K562 (cell line): ENCODE results near the gene UVRAG. TPM values are rescaled to one million over a fixed set of nuclear protein-coding genes. Genes with fewer than 3 reads are reported as not detected.

Experiments
- ATAC-seq: fragments of 200-7000 bp; cut with Tn5 transposase; 3 replicates; pipeline ENCODE4 v1.9.1; 2020; ENCODE audit warnings: moderate library complexity
- BruUV-seq: library from RNA; stranded (reverse); fragments of 400-500 nt; replicated peaks from 2 replicates; lab custom pipeline; 2021; lab: Mats Ljungman, UMichigan
- CTCF ChIA-PET: fragments of 300-600 bp; formaldehyde crosslinking; extraction: SDS; loops from one replicate; lab custom pipeline; 2021; ENCODE audit warnings: low intra/inter-chr PET ratio; lab: Yijun Ruan, JAX
- POLR2A ChIA-PET: fragments of 300-600, 350-650 bp; sonication (Branson Sonifier 250); formaldehyde crosslinking; extraction: SDS; loops from one replicate; lab custom pipeline; 2021; ENCODE audit warnings: antibody characterized with exemption, inconsistent platforms; lab: Yijun Ruan, JAX
- DNase-seq, 4 experiments: peaks; one replicate each; pipeline versions ENCODE4 v3.0.0 to v3.0.0-alpha.2; 2011 to 2018; ENCODE audit warnings: low spot score in 3 of 4, mixed read lengths in 3 of 4; ENCODE audit errors: extremely low read depth in 1 of 4
- FAIRE-seq: peaks from 2 replicates; lab custom pipeline; 2011; peaks lifted over from hg19 to GRCh38; lab: Jason Lieb, UNC
- H2AFZ ChIP-seq: 2 replicates; pipeline ENCODE4 v1.6.0; 2011; ENCODE audit warnings: low read depth, low read length, control low read depth, inconsistent platforms
- H3K27ac ChIP-seq: fragments of 200-600 bp; 3 replicates; pipeline ENCODE4 v1.8.0; 2011; ENCODE audit warnings: low read depth, mild to moderate bottlenecking, control low read depth, inconsistent platforms, low read length, moderate library complexity, mixed read lengths; ENCODE audit errors: extremely low read depth
- H3K27me3 ChIP-seq, 2 experiments: fragments of 300-600 bp in 1 of 2; 2 replicates in 1 of 2; 3 replicates in 1 of 2; pipeline versions ENCODE4 v1.6.0 to v1.8.0; 2011; ENCODE audit warnings: inconsistent platforms in 2 of 2, low read length in 2 of 2, mild to moderate bottlenecking in 1 of 2, mixed read lengths in 1 of 2, moderate library complexity in 1 of 2; ENCODE audit not compliant: control insufficient read depth in 2 of 2, insufficient read depth in 2 of 2
- H3K36me3 ChIP-seq: fragments of 300-600 bp; 3 replicates; pipeline ENCODE4 v1.8.0; 2011; ENCODE audit warnings: mild to moderate bottlenecking, low read length, inconsistent platforms; ENCODE audit not compliant: control insufficient read depth, insufficient read depth
- H3K4me1 ChIP-seq, 2 experiments: fragments of 200-600 bp in 1 of 2; replicated peaks in 1 of 2; 2 replicates in 1 of 2; 3 replicates in 1 of 2; pipeline versions ENCODE4 v1.5.1 to v1.8.0; 2011; ENCODE audit warnings: inconsistent platforms in 2 of 2, low read length in 2 of 2, mild to moderate bottlenecking in 1 of 2, mixed read lengths in 1 of 2, moderate library complexity in 1 of 2; ENCODE audit not compliant: control insufficient read depth in 2 of 2, insufficient read depth in 2 of 2
- H3K4me2 ChIP-seq: 2 replicates; pipeline ENCODE4 v1.6.1; 2011; ENCODE audit warnings: low read length, control low read depth, inconsistent platforms, mixed read lengths; ENCODE audit not compliant: insufficient read depth
- H3K4me3 ChIP-seq: fragments of 200-600 bp; sonication (generic), shearing (Covaris generic); 2 replicates; pipeline ENCODE4 v1.5.1; 2016; ENCODE audit warnings: control low read depth, inconsistent platforms
- H3K79me2 ChIP-seq: fragments of 200-600 bp; 3 replicates; pipeline ENCODE4 v1.8.0; 2011; ENCODE audit warnings: low read length, inconsistent platforms; ENCODE audit not compliant: control insufficient read depth, insufficient read depth
- H3K9ac ChIP-seq, 2 experiments: 2 replicates each; pipeline versions ENCODE4 v1.6.0 to v1.6.1; 2011; ENCODE audit warnings: low read depth in 2 of 2, low read length in 2 of 2, control low read depth in 1 of 2, inconsistent platforms in 1 of 2, mild to moderate bottlenecking in 1 of 2, mixed read lengths in 1 of 2; ENCODE audit not compliant: insufficient read depth in 1 of 2
- H3K9me1 ChIP-seq: one replicate; pipeline ENCODE4 v1.6.0; 2011; ENCODE audit warnings: inconsistent platforms, mild to moderate bottlenecking, low read length, moderate library complexity; ENCODE audit not compliant: control insufficient read depth, insufficient read depth
- H3K9me3 ChIP-seq: replicated peaks from 2 replicates; pipeline ENCODE4 v1.5.1; 2011; ENCODE audit warnings: low read depth, low read length, inconsistent platforms; ENCODE audit not compliant: control insufficient read depth, insufficient read depth
- H4K20me1 ChIP-seq: replicated peaks from 2 replicates; pipeline ENCODE4 v1.6.1; 2011; ENCODE audit warnings: low read length, inconsistent platforms, mixed read lengths; ENCODE audit not compliant: control insufficient read depth, insufficient read depth
- CEBPG ChIP-seq, 3 experiments: fragments of 200-800 bp in 1 of 3; sonication (Bioruptor generic) in 1 of 3; sonication (generic) in 1 of 3; formaldehyde crosslinking in 1 of 3; IDR thresholded peaks in 2 of 3; conservative IDR thresholded peaks in 1 of 3; 2 replicates each; pipeline versions ENCODE4 v1.6.1 to v1.8.0; 2016 to 2022; ENCODE audit warnings: missing compliant biosample characterization in 2 of 3, missing genetic modification characterization in 2 of 3, mild to moderate bottlenecking in 1 of 3, missing genetic modification reagents in 1 of 3
- CHD1 ChIP-seq: fragments of 200-600 bp; sonication (generic); IDR thresholded peaks from one replicate; pipeline ENCODE4 v1.6.1; 2012; ENCODE audit warnings: mild to moderate bottlenecking, moderate library complexity, low read length, inconsistent platforms
- ESRRB ChIP-seq: fragments of 250-450 bp; sonication (Bioruptor Pico); IDR thresholded peaks from 2 replicates; pipeline ENCODE4 v1.5.0; 2020; ENCODE audit warnings: mild to moderate bottlenecking, moderate library complexity, borderline replicate concordance
- KDM5B ChIP-seq: fragments of 200-600 bp; sonication (generic); IDR thresholded peaks from 2 replicates; pipeline ENCODE4 v1.6.1; 2012; ENCODE audit warnings: low read depth, mild to moderate bottlenecking, moderate library complexity, low read length, control low read depth, inconsistent platforms; ENCODE audit not compliant: insufficient replicate concordance
- MYNN ChIP-seq, 2 experiments: sonication (generic); formaldehyde crosslinking in 1 of 2; IDR thresholded peaks; 2 replicates each; pipeline versions ENCODE4 v1.5.0 to v1.6.1; 2016 to 2020; ENCODE audit warnings: antibody characterized with exemption in 1 of 2, missing genetic modification reagents in 1 of 2
- NCOR1 ChIP-seq: fragments of 450-650 bp; IDR thresholded peaks from 2 replicates; pipeline ENCODE4 v1.6.1; 2016; ENCODE audit warnings: mild to moderate bottlenecking, moderate library complexity
- RFX7 ChIP-seq: fragments of 250-450 bp; sonication (Bioruptor Pico); IDR thresholded peaks from 2 replicates; pipeline ENCODE4 v1.5.1; 2021; ENCODE audit warnings: mild to moderate bottlenecking
- SMARCC2 ChIP-seq: fragments of 450-650 bp; IDR thresholded peaks from 2 replicates; pipeline ENCODE4 v1.6.1; 2017; ENCODE audit warnings: antibody characterized with exemption, moderate library complexity, mild to moderate bottlenecking, low read depth
- SP2 ChIP-seq: IDR thresholded peaks from 2 replicates; pipeline ENCODE4 v1.6.1; 2011; ENCODE audit warnings: mild to moderate bottlenecking, low read depth, low read length, moderate library complexity; ENCODE audit not compliant: poor library complexity, severe bottlenecking; ENCODE audit errors: extremely low read depth
- ZBTB26 ChIP-seq: fragments of 450-650 bp; formaldehyde crosslinking; IDR thresholded peaks from 2 replicates; pipeline ENCODE4 v1.4.0; 2022; ENCODE audit warnings: missing genetic modification characterization
- ZNF384 ChIP-seq: IDR thresholded peaks from 2 replicates; pipeline ENCODE4 v1.6.1; 2012; ENCODE audit warnings: low read depth, low read length, improper control_type of control experiment
- ZNF609 ChIP-seq: sonication (generic); formaldehyde crosslinking; IDR thresholded peaks from 2 replicates; pipeline ENCODE4 v1.8.1; 2023; ENCODE audit warnings: missing genetic modification reagents, mild to moderate bottlenecking, borderline replicate concordance
- ZNF766 ChIP-seq: fragments of 200-800 bp; sonication (Bioruptor generic); conservative IDR thresholded peaks from 2 replicates; pipeline ENCODE4 v1.6.1; 2016; ENCODE audit warnings: missing genetic modification characterization, missing compliant biosample characterization
- WGBS: fragments of 100-300 bp; shearing (Covaris generic); methylation state at CpG from one replicate; pipeline ENCODE4 v1.1.6; 2016; ENCODE audit warnings: low coverage, mixed read lengths; ENCODE audit not compliant: insufficient coverage; ENCODE audit errors: missing lambda C conversion rate; 5-methylcytosine and 5-hydroxymethylcytosine counted together
- in situ Hi-C: fragments of 300-500 bp; cut with MboI; formaldehyde crosslinking; loops from 4 replicates; pipeline ENCODE4 v1.15.0; 2018; ENCODE audit warnings: inconsistent platforms, mixed read lengths
- intact Hi-C: fragments of 100-400 bp; cut with micrococcal nuclease; formaldehyde crosslinking; loops from 2 replicates; pipeline ENCODE4 v1.14.2; 2022
- polyA plus RNA-seq, 8 experiments: library from polyadenylated mRNA; depleted of rRNA in 4 of 8; stranded (reverse) in 5 of 8; unstranded in 3 of 8; fragments of >200 nt; fragmentation: Nextera tagmentation in 2 of 8; fragmentation: Illumina TruSeq in 1 of 8; extraction: Ambion mirVana in 2 of 8; extraction: Trizol in 1 of 8; gene quantifications; 2 replicates each; pipeline versions ENCODE4 v1.2.1 to v1.2.3, GENCODE V29; 2011 to 2014; ENCODE audit warnings: inconsistent platforms in 1 of 8, missing spikeins in 1 of 8
- total RNA-seq, 7 experiments: library from RNA; depleted of rRNA in 6 of 7; stranded (reverse); fragments of >200 nt in 6 of 7; fragmentation: Illumina TruSeq in 2 of 7; extraction: Trizol in 2 of 7; gene quantifications; 2 replicates each; pipeline versions ENCODE4 v1.2.1 to v1.2.3, GENCODE V29; 2011 to 2021; ENCODE audit warnings: low replicate concordance in 1 of 7

The UVRAG gene
- total and polyA plus RNA-seq, 9 of the 15 experiments (the other 6 are each of a cell fraction or from before 2014, with no cell fraction given) = 3.1 to 17.8 (median 12.4) TPM

- no peak overlapping the region for H3K27ac ChIP-seq
- CTCF ChIA-PET = no interaction called here
- H3K9ac ChIP-seq = no peak overlapping the region
- no peaks in the 10 kb centered on the region for H3K9me1 ChIP-seq
- no peak for FAIRE-seq
- H3K9me3 ChIP-seq = no peaks in the 10 kb centered on the region
- no peaks in the 10 kb centered on the region for H4K20me1 ChIP-seq
- no peak overlapping the region for H3K4me3 ChIP-seq
- POLR2A ChIA-PET = interaction anchor here (0.7 kb wide), 1 partner anchor 356 kb away, joined by 3 read pairs; no protein-coding TSS in a partner anchor
- BruUV-seq = no TSS peak
- WGBS = 96% methylated on average over 3 of the region's 3 CpGs
- TF ChIP-seq ZNF384 (no peak), SMARCC2 (no peak), CHD1 (no peak), ZBTB26 (CRISPR knock-in tag) (no peak), ZNF766 (CRISPR knock-in tag) (no peak), KDM5B (no peak), NCOR1 (no peak), SP2 (no peak), ESRRB (CRISPR knock-in tag) (no peak), RFX7 (CRISPR knock-in tag) (no peak), ZNF609 (no peak), CEBPG (CRISPR knock-in tag; IDR thresholded peaks at IDR 0.05) (no peak), CEBPG (tag; conservative IDR thresholded peaks at IDR 0.05 in 1 of 2, IDR thresholded peaks at IDR 0.05 in 1 of 2) (no peak), MYNN (IDR thresholded peaks at IDR 0.05) (no peak), MYNN (CRISPR knock-in tag; IDR thresholded peaks at IDR 0.05) (no peak)
- H3K4me1 ChIP-seq = no peaks in the 10 kb centered on the region
- H3K79me2 ChIP-seq = peaks cover 7% of the 10 kb centered on the region; the same call in 1 of the 3 replicates
- ATAC-seq = no peak
- H3K27me3 ChIP-seq = no peaks in the 10 kb centered on the region
- in situ Hi-C loops (loop anchor here (5.0 kb wide), 1 partner anchor 246 kb away; no protein-coding TSS in a partner anchor), intact Hi-C loops (no loop called here)
- peaks cover 4% of the 10 kb centered on the region; the same call in 2 of the 3 replicates for H3K36me3 ChIP-seq
- DNase-seq = no peak
- H3K4me2 ChIP-seq = no peak overlapping the region
- H2AFZ ChIP-seq = no peak overlapping the region
Observed at GRCh38 chr11:75900848-75901247, 85.8 kb downstream of the UVRAG start.
